ENCODE data around the gene IFT22.

IFT22 gene

DNA sequence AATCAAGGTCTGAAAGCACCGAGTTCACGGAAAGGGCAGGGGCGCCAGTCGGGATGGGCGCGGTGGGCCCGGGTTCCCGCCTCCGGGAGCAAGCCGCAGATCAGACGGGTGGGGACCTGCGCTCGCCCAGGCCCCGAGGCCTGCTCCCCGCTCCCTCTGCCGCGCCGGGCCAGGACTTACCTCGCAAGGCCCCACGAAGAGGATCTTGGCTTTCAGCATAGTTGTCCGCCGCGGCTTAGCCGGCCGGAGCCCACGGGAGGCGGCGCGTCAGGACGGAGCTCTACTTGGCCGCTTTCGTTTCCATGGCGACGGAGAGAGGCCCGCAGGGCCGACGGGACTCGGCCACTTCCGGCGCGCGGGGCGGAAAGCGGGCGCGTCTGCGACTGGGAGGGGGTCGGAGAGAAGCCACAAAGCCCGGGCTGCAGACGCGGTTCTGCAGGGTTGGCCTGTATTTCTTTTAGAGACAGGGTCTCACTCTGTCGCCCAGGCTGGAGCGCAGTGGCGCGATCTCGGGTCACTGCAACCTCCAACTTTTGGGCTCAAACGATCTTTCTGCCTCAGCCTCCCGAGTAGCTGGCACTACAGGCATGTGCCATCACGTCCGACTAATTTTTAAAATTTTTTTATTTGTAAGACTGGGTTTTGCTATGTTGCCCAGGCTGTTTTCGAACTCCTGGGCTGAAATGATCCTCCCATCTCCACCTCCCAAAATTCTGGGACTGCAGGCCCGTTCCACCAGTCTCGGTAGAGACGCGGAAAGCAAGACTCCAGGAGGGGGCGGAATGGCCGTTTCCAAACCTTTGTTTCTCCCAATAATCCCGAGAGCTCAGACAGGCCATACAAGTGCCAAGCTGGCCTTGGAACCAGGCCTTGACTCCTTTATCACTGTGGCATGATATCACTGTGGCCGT is at the start of gene IFT22:
Gene IFT22 (minus strand): TSS at position 322 of the 911 bp plus-strand sequence. CDS start 103 bp downstream, at position 219.
- Histone ChIP-seq H3K4me1 (ENCODE audit: control insufficient read depth in 1 of 2, insufficient read depth in 2 of 2, low read length in 2 of 2) (peaks cover 0 to 12% of the 10 kb centered on the region in 2 donors), H3K36me3 (ENCODE audit: control insufficient read depth in 1 of 2, insufficient read depth in 2 of 2, low read length in 2 of 2) (peaks cover 0 to 6% of the 10 kb centered on the region in 2 donors), H3K27ac (ENCODE audit: low read length) (no peak within 1 kb of the TSS), H3K27me3 (ENCODE audit: low read depth, low read length) (no peaks in the 10 kb centered on the region), H3K4me3 (ENCODE audit: low read depth in 1 of 2, low read length in 2 of 2) (peak within 1 kb of the TSS; percentile 75 to 98), H3K9me3 (ENCODE audit: control insufficient read depth in 1 of 2, low read length in 2 of 2) (no peaks in the 10 kb centered on the region)

DNA sequence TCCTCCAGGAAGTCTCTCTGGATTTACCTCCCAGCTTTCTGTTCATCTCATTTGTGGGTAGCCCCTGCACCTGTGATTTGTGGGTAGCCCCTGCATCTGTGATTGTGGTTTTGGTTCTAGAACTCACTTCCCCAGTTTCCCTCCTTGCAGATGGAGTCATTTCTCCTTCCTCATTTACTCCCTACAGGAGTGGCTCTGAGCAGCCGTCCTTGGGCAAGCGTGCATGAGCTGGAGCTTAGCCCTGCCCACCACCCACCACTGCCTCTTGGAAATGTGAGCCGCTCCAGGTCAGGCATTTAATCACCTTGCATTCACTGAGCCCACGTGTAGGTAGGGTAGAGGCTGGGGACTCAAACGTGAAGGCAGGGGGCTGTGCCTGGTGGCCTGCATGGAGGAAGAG is 49.2 kb upstream of the IFT22 start:
- H3K27ac ChIP-seq (ENCODE audit: low read length): no peak overlapping the region
- H3K36me3 ChIP-seq (ENCODE audit: control insufficient read depth in 1 of 2, insufficient read depth in 2 of 2, low read length in 2 of 2): no peaks in the 10 kb centered on the region
- no peaks in the 10 kb centered on the region for H3K9me3 ChIP-seq (ENCODE audit: control insufficient read depth in 1 of 2, low read length in 2 of 2)
- peaks cover 3% of the 10 kb centered on the region for H3K27me3 ChIP-seq (ENCODE audit: low read depth, low read length)
- H3K4me3 ChIP-seq (ENCODE audit: low read depth in 1 of 2, low read length in 2 of 2): no peak overlapping the region
- H3K4me1 ChIP-seq (ENCODE audit: control insufficient read depth in 1 of 2, insufficient read depth in 2 of 2, low read length in 2 of 2): no peaks in the 10 kb centered on the region

DNA sequence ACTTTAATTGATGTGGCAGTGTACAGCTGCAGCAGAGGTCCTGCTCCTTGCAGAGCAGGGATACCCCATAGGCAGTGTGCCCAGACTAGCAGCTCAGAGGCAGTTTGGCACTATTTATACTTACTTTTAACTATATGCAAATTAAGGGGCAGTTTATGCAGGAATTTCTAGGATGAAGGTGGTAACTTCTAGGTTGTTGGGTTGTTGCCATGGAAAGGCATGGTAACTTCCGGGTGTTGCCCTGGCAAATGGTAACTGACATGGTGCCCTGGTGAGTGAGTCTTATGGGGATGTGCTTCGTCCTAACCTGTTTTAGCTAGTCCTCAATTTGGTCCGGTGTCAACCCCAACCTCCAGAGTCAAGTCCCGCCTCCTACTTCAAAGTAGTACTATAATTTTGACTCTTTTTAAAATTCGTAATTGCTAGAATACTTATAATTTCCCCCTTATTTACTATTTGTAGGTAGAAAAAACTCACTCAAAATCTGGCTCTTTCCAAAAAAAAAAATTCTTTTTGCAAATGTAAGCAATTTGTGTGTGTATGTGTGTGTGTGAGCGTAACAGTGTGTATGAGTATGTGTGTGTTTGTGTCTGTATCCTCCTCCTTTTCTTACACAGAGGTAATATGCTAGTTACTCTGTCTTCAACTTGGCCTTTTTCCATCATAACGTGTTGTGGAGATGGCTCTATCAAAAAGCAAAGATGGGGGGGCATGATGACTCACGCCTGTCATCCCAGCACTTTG is 47.0 kb upstream of the IFT22 start:
- peaks cover 0 to 9% of the 10 kb centered on the region in 2 donors for H3K4me1 ChIP-seq (ENCODE audit: control insufficient read depth in 1 of 2, insufficient read depth in 2 of 2, low read length in 2 of 2)
- H3K36me3 ChIP-seq (ENCODE audit: control insufficient read depth in 1 of 2, insufficient read depth in 2 of 2, low read length in 2 of 2): no peaks in the 10 kb centered on the region
- H3K9me3 ChIP-seq (ENCODE audit: control insufficient read depth in 1 of 2, low read length in 2 of 2): no peaks in the 10 kb centered on the region
- no peak overlapping the region for H3K27ac ChIP-seq (ENCODE audit: low read length)
- no peak overlapping the region for H3K4me3 ChIP-seq (ENCODE audit: low read depth in 1 of 2, low read length in 2 of 2)
- H3K27me3 ChIP-seq (ENCODE audit: low read depth, low read length): peaks cover 7% of the 10 kb centered on the region

DNA sequence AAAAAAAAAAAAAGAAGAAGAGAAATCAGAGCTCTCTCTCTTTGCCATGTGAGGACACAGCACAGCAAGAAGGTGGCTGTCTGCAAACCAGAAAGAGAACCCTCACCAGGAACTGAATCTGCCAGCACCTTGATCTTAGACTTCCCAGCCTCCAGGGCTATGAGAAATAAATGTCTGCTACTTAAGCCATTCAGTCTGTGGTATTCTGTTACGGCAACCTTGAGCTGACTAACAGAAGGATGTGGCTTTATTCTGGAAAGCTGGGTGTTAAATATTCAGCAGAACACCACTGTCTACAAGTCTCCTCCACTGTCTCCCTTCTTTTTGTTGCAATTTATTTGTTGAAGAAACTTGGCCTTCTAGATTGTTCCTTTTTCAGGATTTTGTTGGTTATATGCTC is 46.1 kb upstream of the IFT22 start:
- Histone ChIP-seq H3K9me3 (ENCODE audit: control insufficient read depth in 1 of 2, low read length in 2 of 2) (no peaks in the 10 kb centered on the region), H3K4me1 (ENCODE audit: control insufficient read depth in 1 of 2, insufficient read depth in 2 of 2, low read length in 2 of 2) (peaks cover 0 to 10% of the 10 kb centered on the region in 2 donors), H3K36me3 (ENCODE audit: control insufficient read depth in 1 of 2, insufficient read depth in 2 of 2, low read length in 2 of 2) (no peaks in the 10 kb centered on the region), H3K27ac (ENCODE audit: low read length) (no peak overlapping the region), H3K27me3 (ENCODE audit: low read depth, low read length) (peaks cover 7% of the 10 kb centered on the region), H3K4me3 (ENCODE audit: low read depth in 1 of 2, low read length in 2 of 2) (no peak overlapping the region)

DNA sequence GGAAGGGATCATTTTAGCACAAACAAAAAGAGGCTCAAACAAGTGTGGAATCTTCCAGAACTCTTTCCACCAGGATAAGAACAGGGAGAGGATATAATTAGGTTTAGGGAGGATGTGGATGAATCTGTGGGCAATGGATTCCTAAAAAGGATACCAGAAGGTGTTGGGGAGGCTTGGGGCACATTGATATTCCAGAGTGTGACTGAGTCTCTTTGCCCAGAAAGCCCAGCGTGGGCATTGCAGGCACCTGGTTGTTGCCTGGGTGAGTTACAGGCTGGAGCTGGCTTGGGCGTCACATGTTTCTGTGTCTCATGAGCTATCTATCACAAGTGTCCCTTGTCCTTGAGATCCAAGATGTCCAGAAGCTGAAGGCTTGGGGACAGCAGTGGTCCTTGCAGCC is 44.3 kb upstream of the IFT22 start:
- H3K9me3 ChIP-seq (ENCODE audit: control insufficient read depth in 1 of 2, low read length in 2 of 2): no peaks in the 10 kb centered on the region
- H3K27ac ChIP-seq (ENCODE audit: low read length): no peak overlapping the region
- no peak overlapping the region for H3K4me3 ChIP-seq (ENCODE audit: low read depth in 1 of 2, low read length in 2 of 2)
- H3K36me3 ChIP-seq (ENCODE audit: control insufficient read depth in 1 of 2, insufficient read depth in 2 of 2, low read length in 2 of 2): no peaks in the 10 kb centered on the region
- H3K4me1 ChIP-seq (ENCODE audit: control insufficient read depth in 1 of 2, insufficient read depth in 2 of 2, low read length in 2 of 2): peaks cover 0 to 10% of the 10 kb centered on the region in 2 donors
- peaks cover 7% of the 10 kb centered on the region for H3K27me3 ChIP-seq (ENCODE audit: low read depth, low read length)

DNA sequence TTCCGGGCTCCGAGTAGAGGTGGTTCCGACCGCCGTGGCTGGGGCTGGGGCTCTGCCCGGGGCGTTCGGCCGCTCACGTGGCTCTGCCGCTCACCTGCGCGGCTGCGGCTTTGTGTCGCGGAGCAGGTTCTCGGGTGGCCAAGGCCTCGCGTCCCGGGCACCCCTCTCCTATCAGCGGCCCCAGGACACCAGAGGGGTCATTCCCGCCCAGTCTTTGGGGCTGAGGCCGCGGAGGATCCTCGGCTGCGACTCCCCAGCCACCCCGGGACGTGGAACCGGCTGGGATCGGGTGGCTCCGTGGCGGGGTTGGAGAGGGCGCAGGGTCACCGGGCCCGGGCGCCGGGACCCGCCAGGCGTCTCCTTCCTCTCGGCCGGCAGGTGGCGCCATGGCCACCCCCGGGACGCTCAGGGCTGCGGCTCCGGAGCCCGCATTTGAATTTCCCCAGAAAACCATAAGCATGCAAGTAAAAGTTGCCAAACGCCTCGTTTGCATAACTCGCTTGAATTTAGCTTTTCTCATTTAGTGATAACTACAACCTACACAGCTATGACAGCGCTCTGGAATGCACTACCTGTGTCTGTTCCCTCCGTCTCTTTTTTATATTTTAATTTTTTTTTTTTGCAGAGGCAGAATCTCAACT is 42.2 kb upstream of the IFT22 start:
- no peak overlapping the region for H3K27ac ChIP-seq (ENCODE audit: low read length)
- peaks cover 7% of the 10 kb centered on the region for H3K27me3 ChIP-seq (ENCODE audit: low read depth, low read length)
- H3K4me3 ChIP-seq (ENCODE audit: low read depth in 1 of 2, low read length in 2 of 2): peak overlapping the region; percentile 44 to 76

DNA sequence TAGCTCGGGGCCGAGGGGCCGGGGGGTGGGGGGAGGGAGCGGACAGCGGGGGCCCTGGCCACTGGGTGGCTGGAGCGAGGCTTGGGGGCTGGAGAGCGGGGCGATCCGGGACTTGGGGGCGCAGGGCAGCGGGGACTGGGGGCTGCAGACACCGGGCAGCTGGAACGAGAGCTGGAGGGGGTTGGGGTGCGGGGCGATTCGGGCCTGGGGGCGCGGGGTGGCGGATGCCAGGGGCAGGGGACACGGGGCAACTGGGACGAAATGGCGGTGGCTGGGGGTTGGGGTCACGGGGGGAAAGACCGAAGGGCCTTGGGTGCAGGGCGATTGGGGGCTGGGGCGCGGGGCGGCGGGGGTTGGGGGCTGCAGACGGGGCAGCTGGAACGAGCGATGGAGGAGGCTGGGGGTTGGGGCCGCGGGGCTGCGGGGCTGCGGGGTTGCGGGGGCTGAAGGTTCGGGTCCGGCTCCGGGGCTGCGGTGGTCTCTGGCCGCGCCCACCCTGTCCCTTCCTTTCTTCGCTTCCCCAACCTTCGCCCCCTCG is 41.7 kb upstream of the IFT22 start:
- Histone ChIP-seq H3K27me3 (ENCODE audit: low read depth, low read length) (peaks cover 7% of the 10 kb centered on the region), H3K4me3 (ENCODE audit: low read depth in 1 of 2, low read length in 2 of 2) (peak overlapping the region; percentile 44 to 76)

More for the DNA sequence above, 42.2 kb upstream of the IFT22 start:
- no peaks in the 10 kb centered on the region for H3K9me3 ChIP-seq (ENCODE audit: control insufficient read depth in 1 of 2, low read length in 2 of 2)
- peaks cover 0 to 10% of the 10 kb centered on the region in 2 donors for H3K4me1 ChIP-seq (ENCODE audit: control insufficient read depth in 1 of 2, insufficient read depth in 2 of 2, low read length in 2 of 2)
- no peaks in the 10 kb centered on the region for H3K36me3 ChIP-seq (ENCODE audit: control insufficient read depth in 1 of 2, insufficient read depth in 2 of 2, low read length in 2 of 2)

DNA sequence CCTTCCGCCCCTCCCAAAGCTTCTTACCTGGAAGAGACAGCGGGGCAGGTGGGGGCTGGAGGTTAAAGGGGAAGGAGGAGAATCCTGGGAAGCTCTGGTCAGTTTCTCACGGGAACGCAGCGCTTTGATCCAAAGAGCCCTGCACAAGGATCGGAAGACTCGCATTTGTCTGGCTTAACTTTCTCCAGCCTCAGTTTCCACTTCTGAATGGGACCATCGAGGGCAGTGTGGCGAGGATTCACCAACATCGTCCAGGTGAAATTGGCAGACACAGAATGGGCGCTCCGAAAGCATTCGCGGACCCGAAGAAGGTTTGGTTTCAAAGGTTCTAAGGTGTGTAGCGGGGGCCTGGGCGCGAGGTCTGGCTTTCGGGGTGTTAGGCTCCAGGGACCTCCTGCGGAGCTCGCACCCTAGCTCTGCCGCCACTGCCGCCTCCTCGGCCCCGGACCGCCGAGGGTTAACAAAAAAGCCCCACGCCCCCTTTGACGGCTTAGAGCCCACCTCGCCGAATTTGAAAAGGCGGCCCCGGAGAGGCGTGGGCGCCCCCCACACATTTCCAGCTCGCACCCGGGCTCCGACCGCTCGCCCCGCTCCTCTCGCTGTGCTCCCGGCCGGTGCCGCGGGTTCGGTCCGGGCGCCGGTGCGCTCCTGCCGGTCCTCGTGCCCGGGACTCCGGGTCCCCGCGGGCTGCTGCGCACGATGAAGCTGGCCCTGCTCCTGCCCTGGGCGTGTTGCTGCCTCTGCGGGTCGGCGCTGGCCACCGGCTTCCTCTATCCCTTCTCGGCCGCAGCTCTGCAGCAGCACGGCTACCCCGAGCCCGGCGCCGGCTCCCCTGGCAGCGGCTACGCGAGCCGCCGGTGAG is 41.0 kb upstream of the IFT22 start, which contains the start of gene COL26A1:
Gene COL26A1 (plus strand): TSS at position 542 of the 862 bp plus-strand sequence. CDS start 158 bp downstream, at position 700.
- H3K9me3 ChIP-seq (ENCODE audit: control insufficient read depth in 1 of 2, low read length in 2 of 2): no peaks in the 10 kb centered on the region
- no peaks in the 10 kb centered on the region for H3K36me3 ChIP-seq (ENCODE audit: control insufficient read depth in 1 of 2, insufficient read depth in 2 of 2, low read length in 2 of 2)
- peaks cover 7% of the 10 kb centered on the region for H3K27me3 ChIP-seq (ENCODE audit: low read depth, low read length)
- H3K4me1 ChIP-seq (ENCODE audit: control insufficient read depth in 1 of 2, insufficient read depth in 2 of 2, low read length in 2 of 2): peaks cover 0 to 10% of the 10 kb centered on the region in 2 donors
- H3K4me3 ChIP-seq (ENCODE audit: low read depth in 1 of 2, low read length in 2 of 2): peak within 1 kb of the TSS; percentile 44 to 76
- H3K27ac ChIP-seq (ENCODE audit: low read length): no peak within 1 kb of the TSS

More for the DNA sequence above, 41.7 kb upstream of the IFT22 start:
- H3K27ac ChIP-seq (ENCODE audit: low read length): no peak overlapping the region
- H3K36me3 ChIP-seq (ENCODE audit: control insufficient read depth in 1 of 2, insufficient read depth in 2 of 2, low read length in 2 of 2): no peaks in the 10 kb centered on the region
- H3K9me3 ChIP-seq (ENCODE audit: control insufficient read depth in 1 of 2, low read length in 2 of 2): no peaks in the 10 kb centered on the region
- peaks cover 0 to 10% of the 10 kb centered on the region in 2 donors for H3K4me1 ChIP-seq (ENCODE audit: control insufficient read depth in 1 of 2, insufficient read depth in 2 of 2, low read length in 2 of 2)

DNA sequence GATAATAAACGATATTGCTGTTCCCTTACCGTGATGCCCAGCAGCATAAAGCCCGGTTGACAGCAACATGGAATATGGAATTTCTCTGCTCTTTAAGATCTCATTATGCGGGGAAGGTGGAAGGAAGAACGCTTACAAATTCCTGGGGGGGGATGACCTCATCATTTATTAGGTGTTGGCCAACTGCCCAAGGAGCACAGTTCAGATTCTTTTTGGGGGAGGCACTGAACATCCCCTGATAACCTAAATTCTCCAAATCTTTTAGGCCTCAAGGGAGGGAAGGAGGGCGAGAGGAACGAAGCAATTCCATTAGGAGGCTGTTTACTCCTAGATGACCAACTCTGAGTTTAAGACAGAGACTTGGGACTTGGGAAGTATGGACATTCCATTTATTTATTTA is 35.8 kb upstream of the IFT22 start:
- Histone ChIP-seq H3K27ac (ENCODE audit: low read length) (no peak overlapping the region), H3K4me1 (ENCODE audit: control insufficient read depth in 1 of 2, insufficient read depth in 2 of 2, low read length in 2 of 2) (no peaks in the 10 kb centered on the region), H3K9me3 (ENCODE audit: control insufficient read depth in 1 of 2, low read length in 2 of 2) (no peaks in the 10 kb centered on the region), H3K4me3 (ENCODE audit: low read depth in 1 of 2, low read length in 2 of 2) (no peak overlapping the region), H3K27me3 (ENCODE audit: low read depth, low read length) (no peaks in the 10 kb centered on the region), H3K36me3 (ENCODE audit: control insufficient read depth in 1 of 2, insufficient read depth in 2 of 2, low read length in 2 of 2) (no peaks in the 10 kb centered on the region)

DNA sequence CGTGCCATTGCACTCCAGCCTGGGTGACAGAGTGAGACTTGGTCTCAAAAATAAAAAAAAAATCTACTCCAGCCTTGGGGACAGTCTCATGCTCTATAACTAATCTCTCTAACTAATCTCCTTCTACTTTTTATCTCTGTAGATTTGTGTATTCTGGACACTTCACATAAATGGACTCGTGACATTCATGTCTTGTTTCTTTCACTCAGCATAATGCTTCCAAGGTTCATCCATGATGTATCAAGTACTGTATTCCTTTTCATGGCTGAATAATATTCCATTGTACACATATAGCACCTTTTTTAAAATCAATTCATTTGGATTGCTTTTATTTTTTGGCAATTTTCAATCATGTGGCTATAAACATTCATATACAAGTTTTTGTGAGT is 31.3 kb upstream of the IFT22 start:
- H3K4me3 ChIP-seq (ENCODE audit: low read depth in 1 of 2, low read length in 2 of 2): no peak overlapping the region
- H3K36me3 ChIP-seq (ENCODE audit: control insufficient read depth in 1 of 2, insufficient read depth in 2 of 2, low read length in 2 of 2): no peaks in the 10 kb centered on the region
- H3K9me3 ChIP-seq (ENCODE audit: control insufficient read depth in 1 of 2, low read length in 2 of 2): no peaks in the 10 kb centered on the region
- H3K4me1 ChIP-seq (ENCODE audit: control insufficient read depth in 1 of 2, insufficient read depth in 2 of 2, low read length in 2 of 2): no peaks in the 10 kb centered on the region
- no peak overlapping the region for H3K27ac ChIP-seq (ENCODE audit: low read length)
- no peaks in the 10 kb centered on the region for H3K27me3 ChIP-seq (ENCODE audit: low read depth, low read length)

All from muscle layer of duodenum (tissue), 2 donors.